Sciatic nerve (tissue), 2 donors: ENCODE measurements around the gene OR1I1. TPM values are rescaled to one million over a fixed set of nuclear protein-coding genes. Genes with fewer than 3 reads are reported as not detected.
A peak's percentile ranks its signal among the peaks of the same experiment; 100 is the strongest.
"Not testable (repeated sequence)": the region's sequence is repeated elsewhere in the genome, so short reads cannot be mapped to it uniquely, and the experiment has no call there.

ENCODE experiments used
- ATAC-seq: fragments of 200-7000 bp; cut with Tn5 transposase; one replicate; pipeline ENCODE4 v1.9.1; 2020; ENCODE audit warnings: mild to moderate bottlenecking, moderate library complexity
- DNase-seq: peaks from one replicate; pipeline ENCODE4 v3.0.0-alpha.2; 2020; ENCODE audit warnings: low spot score
- intact Hi-C: fragments of 100-400 bp; cut with DNase I; formaldehyde crosslinking; loops from one replicate; pipeline ENCODE4 v1.14.2; 2022
- total RNA-seq: library from RNA; stranded (reverse); fragmentation: NEBNext Ultra II Directional; extraction: Animal tissue kit (Norgen Biotek cat#: 25700); gene quantifications from one replicate; pipeline ENCODE4 v1.2.1, GENCODE V29; 2021
- donor health status: DM: no; HTN: no; CAD: no.
- donor health status: DM: no; HTN: no; CAD: no.

The OR1I1 gene
- total RNA-seq, 1 donor from 2014 or later: not detected

DNA sequence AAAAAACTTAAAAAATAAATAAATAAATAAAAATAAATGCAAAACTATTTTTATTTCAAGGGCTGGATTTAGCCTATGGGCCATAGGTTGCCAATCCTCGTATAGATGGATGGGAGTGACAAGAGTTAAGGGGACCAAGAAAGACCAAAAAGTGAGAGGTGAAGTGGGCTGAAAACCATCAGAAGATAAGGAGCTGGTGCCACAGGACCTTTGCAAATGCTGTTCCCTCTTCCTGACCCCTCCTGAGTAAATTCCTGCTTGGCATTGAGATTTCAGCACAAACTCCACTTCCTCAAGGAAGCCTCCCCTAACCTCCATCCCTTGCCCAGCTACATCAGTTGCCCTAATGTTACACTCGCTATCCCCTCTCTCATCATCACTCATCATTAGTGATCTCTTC, 11.0 kb downstream of the OR1I1 start:
- ATAC-seq (no peak), DNase-seq (no peak)
- intact Hi-C loops: loop anchor here (5.0 kb wide), 2 partner anchors 59 to 464 kb away; no protein-coding TSS in a partner anchor

- ATAC-seq (no peak), DNase-seq (no peak)
- intact Hi-C loops: no loop called here
Measured at GRCh38 chr19:15096223-15096622, 14.2 kb downstream of the OR1I1 start.

- intact Hi-C loops, DNase-seq, ATAC-seq: not testable (repeated sequence)
Measured at GRCh38 chr19:15097980-15098379, 16.0 kb downstream of the OR1I1 start.

DNA sequence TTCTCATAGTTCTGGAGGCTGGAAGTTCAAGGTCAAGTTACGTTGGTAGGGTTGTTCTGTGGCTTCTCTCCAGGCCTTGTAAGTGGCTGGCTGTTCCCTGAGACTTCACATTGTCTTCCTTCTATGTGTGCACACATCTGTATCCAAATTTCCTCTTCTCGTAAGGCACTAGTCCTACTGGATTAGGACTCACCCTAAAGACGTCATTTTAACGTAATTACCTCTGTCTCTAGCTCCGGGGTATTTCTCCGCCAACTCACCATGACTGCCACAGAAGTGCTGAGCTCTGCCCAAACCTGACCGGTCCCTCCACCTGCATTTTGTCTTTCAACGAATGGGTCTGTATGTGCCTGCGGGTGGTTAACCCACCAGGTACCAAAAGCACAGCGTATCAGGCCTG, 16.4 kb downstream of the OR1I1 start:
- ATAC-seq (no peak), DNase-seq (no peak)
- intact Hi-C loops: no loop called here

- ATAC-seq: no peak
- intact Hi-C loops: no loop called here
- DNase-seq: no peak
Measured at GRCh38 chr19:15099017-15099582, 17.1 kb downstream of the OR1I1 start.

GRCh38 chr19:15101479-15102082, 19.6 kb downstream of the OR1I1 start:
- intact Hi-C loops: no loop called here
- no peak for DNase-seq
- no peak for ATAC-seq

GRCh38 chr19:15104003-15104402, 22.0 kb downstream of the OR1I1 start:
- no peak for DNase-seq
- intact Hi-C loops: no loop called here
- no peak for ATAC-seq

DNA sequence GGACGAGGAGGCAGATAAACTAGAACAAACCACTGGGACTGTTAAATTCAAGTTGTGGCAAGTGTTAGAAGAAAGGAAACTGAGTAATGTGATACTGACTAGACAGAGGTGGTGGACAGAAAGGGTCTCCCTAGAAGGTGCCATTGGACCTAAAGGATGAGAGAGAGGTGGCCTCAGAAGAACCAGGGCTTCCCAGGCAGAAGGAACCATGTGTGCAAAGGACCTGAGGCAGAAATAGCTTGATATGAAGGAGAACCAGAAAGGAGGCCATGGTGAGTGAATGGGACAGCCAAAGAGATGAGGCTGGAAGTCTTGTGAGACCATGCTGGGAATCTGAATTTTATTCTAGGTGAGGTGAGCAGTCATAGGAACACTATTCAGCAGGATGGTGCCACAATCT, 22.4 kb downstream of the OR1I1 start:
- ATAC-seq: no peak
- intact Hi-C loops: no loop called here
- DNase-seq: no peak

GRCh38 chr19:15105044-15105443, 23.0 kb downstream of the OR1I1 start:
- intact Hi-C loops: no loop called here
- no peak for ATAC-seq
- no peak for DNase-seq

GRCh38 chr19:15107061-15108010, 25.3 kb downstream of the OR1I1 start, which contains the start of gene SYDE1:
SYDE1 (plus strand) TSS chr19:15107401; CDS start chr19:15107434, 33 bp downstream.
- ATAC-seq (peak; percentile 81), DNase-seq (peak; percentile 74)
- intact Hi-C loops: no loop called here

DNA sequence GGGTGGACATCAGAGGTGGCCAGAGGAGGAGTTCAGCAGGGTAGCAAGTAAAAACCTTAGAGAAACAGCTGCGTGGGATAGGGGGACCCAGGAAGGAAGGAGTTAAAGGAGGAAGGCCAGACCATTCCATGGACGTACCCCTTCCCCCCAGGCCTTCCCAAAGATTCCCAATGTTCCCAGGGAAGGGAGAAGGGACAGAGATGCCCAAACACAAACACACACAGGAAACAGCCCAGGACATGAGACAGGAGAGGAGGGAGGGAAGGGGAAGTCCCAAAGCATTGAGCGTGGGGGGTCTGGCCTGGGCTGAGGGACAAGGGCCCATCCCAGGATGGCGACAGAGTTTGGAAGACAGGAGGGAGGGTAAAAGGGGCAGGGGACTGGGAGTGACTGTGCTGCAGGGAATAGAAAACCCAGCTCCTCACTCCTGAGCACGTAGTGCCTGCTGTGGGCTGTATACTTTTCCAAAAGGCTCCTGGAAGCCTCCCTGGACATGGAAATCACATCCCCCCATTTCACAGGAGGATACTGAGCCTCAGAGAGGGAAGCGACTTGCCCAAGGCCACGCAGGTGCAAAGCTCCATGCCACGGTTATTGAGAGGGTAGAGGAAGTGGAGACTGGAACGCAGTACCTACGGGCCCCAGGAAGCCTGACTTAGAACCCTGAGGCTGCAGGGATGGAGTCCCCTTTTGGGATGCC, 26.3 kb downstream of the OR1I1 start:
- no peak for DNase-seq
- ATAC-seq: peak; percentile 52
- intact Hi-C loops: no loop called here

- intact Hi-C loops: no loop called here
- no peak for ATAC-seq
- no peak for DNase-seq
Measured at GRCh38 chr19:15108845-15109767, 27.1 kb downstream of the OR1I1 start.

- intact Hi-C loops: no loop called here
- no peak for ATAC-seq
- no peak for DNase-seq
Measured at GRCh38 chr19:15109768-15110417, 27.9 kb downstream of the OR1I1 start.

GRCh38 chr19:15110418-15110815, 28.4 kb downstream of the OR1I1 start:
- no peak for DNase-seq
- intact Hi-C loops: no loop called here
- no peak for ATAC-seq

- DNase-seq (no peak), ATAC-seq (no peak)
- intact Hi-C loops: no loop called here
Measured at GRCh38 chr19:15111758-15112157, 29.7 kb downstream of the OR1I1 start.

- ATAC-seq (no peak), DNase-seq (no peak)
- intact Hi-C loops: no loop called here
Measured at GRCh38 chr19:15112385-15112784, 30.4 kb downstream of the OR1I1 start.

DNA sequence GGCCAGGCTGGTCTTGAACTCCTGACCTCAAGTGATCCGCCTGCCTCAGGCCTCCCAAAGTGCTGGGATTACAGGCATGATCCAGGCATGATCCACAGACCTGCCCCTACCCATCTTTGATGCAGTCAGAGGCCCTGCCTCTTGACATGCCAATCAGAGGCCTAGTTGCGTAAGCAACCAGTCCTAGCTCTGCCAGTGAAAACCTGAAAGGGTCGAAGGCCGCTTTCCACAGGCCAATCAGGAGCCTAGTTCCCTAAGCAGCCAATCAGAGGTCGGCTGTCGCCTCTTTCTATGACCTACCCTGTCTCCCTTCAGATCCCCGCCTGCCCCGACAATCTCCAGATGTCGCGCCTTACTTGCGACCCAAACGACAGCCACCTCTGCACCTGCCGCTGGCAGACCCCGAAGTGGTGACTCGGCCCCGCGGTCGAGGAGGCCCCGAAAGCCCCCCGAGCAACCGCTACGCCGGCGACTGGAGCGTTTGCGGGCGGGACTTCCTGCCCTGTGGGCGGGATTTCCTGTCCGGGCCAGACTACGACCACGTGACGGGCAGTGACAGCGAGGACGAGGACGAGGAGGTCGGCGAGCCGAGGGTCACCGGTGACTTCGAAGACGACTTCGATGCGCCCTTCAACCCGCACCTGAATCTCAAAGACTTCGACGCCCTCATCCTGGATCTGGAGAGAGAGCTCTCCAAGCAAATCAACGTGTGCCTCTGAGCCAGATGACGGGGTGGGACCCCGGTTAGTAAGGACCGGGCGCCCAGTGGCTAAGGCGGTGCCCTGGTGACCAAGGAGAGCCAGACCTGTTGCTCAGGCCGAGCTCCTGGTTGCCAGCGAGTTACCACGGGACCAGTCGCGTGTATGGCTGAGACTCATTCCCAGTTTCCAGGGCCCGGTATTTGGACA, 31.5 kb downstream of the OR1I1 start:
- ATAC-seq: no peak
- intact Hi-C loops: no loop called here

More for the DNA sequence above, 31.5 kb downstream of the OR1I1 start:
- no peak for DNase-seq
